Retinal pigment epithelial cell (primary cell): ENCODE results near the gene SLC43A1.

ENCODE experiments used
- DNase-seq: peaks from one replicate; pipeline ENCODE4 v3.0.0-alpha.2; 2010; ENCODE audit warnings: low read depth
- H3K4me3 ChIP-seq: 2 replicates; pipeline ENCODE4 v1.5.1; 2011; ENCODE audit warnings: mild to moderate bottlenecking, low read length, control low read depth, moderate library complexity
- TF ChIP-seq, protein P1 (sequence below): conservative IDR thresholded peaks from 2 replicates; pipeline ENCODE4 v1.5.1; 2011; ENCODE audit warnings: low read depth, low read length, control low read depth, inconsistent platforms

The SLC43A1 gene

GRCh38 chr11:57466680-57467079, 48.8 kb downstream of the SLC43A1 start:
- no peak overlapping the region for H3K4me3 ChIP-seq
- no peak for DNase-seq
- TF ChIP-seq, protein P1, sequence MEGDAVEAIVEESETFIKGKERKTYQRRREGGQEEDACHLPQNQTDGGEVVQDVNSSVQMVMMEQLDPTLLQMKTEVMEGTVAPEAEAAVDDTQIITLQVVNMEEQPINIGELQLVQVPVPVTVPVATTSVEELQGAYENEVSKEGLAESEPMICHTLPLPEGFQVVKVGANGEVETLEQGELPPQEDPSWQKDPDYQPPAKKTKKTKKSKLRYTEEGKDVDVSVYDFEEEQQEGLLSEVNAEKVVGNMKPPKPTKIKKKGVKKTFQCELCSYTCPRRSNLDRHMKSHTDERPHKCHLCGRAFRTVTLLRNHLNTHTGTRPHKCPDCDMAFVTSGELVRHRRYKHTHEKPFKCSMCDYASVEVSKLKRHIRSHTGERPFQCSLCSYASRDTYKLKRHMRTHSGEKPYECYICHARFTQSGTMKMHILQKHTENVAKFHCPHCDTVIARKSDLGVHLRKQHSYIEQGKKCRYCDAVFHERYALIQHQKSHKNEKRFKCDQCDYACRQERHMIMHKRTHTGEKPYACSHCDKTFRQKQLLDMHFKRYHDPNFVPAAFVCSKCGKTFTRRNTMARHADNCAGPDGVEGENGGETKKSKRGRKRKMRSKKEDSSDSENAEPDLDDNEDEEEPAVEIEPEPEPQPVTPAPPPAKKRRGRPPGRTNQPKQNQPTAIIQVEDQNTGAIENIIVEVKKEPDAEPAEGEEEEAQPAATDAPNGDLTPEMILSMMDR = no peak

GRCh38 chr11:57464539-57465181, 50.8 kb downstream of the SLC43A1 start:
- no peak overlapping the region for H3K4me3 ChIP-seq
- TF ChIP-seq, protein P1 = no peak
- no peak for DNase-seq

DNA sequence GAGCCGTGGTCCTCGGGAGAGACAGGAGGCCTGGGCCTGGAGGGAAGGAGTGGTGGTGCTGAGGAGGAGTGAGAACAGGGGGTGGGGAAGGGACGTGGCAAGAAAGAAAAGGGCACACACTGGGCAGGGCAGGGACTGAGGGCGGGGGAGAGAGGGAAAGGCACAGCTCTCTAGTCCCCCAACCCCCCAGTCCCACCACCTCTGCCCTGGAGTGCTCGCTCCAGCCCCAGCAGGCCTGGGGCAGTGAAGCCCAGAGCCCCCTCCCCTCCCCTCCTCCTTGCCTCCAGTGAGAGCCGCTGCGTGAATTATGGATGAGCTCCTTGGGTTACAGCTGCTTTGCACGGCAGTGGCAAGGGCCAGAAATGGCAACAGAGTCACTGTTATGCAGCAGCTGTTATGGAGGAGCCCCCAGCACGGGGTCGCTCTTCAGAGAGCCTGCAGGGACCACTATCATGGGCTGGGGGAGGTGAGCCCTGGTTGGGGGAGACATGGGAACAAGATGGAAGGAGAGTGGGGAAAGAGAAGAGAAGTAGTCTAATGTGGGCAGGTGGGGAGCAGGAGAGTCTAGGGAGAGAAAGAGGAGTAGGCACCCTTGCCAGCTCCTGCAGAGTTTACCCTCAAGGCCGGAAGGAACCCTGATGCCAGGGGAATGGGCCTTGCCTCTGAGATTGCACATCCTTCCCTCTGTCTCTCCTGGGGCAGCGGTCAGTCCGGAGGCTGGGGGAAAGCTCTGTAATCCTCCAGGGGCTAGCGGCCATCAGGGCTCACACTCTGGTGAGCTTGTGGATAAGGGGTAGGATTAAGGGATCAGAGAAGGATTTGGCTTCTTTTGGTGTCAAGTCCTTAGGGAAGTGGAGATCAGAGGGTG, 51.6 kb downstream of the SLC43A1 start:
- no peak for DNase-seq
- no peak overlapping the region for H3K4me3 ChIP-seq
- TF ChIP-seq, protein P1 = no peak

GRCh38 chr11:57462597-57462996, 52.9 kb downstream of the SLC43A1 start:
- TF ChIP-seq, protein P1 = no peak
- DNase-seq = no peak
- H3K4me3 ChIP-seq = no peak overlapping the region

DNA sequence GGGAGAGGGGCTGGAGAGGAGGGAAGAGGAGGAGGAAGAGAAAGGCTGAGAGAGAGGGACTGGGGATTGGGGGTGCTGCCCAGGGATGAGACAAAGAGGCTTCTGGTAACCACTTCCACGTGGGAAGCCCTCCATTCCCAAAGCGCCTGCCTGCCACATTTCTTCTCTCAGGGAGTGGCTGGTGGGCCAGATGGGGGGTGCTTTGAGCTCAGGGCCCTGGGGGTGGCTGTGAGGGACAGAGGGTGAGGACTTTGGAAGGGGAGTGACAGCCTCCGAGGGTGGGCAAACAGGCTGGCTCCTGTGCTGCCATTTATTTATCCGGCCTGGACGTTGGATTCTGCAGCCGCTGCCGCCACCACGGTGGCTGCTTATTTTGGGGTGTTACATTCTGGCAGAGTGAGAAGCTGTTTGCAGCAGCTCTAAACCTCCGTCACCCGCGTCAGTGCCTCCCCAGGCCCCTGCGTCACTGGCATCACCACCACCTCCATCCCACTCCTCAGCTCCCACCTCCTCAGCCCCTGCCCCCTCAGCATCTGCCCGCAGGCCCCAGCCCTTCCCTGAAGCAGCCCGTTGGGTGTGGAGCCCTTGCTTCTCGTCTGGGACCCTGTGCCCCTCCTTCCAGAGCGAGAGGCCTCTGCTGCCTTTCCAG, 53.5 kb downstream of the SLC43A1 start:
- TF ChIP-seq, protein P1 = no peak
- DNase-seq = no peak
- no peak overlapping the region for H3K4me3 ChIP-seq

- no peak for DNase-seq
- TF ChIP-seq, protein P1 = no peak
- no peak overlapping the region for H3K4me3 ChIP-seq
These were observed 54.4 kb downstream of the SLC43A1 start for GRCh38 chr11:57460758-57461749.
